Ishikawa (cell line): ENCODE results near the gene SEPTIN3.

ENCODE experiments used
- CEBPB ChIP-seq: IDR thresholded peaks from 2 replicates; pipeline ENCODE4 v1.6.1; 2012
- CREB1 ChIP-seq: IDR thresholded peaks from 2 replicates; pipeline ENCODE4 v1.6.1; 2012; ENCODE audit warnings: low read depth
- EGR1 ChIP-seq: IDR thresholded peaks from 2 replicates; pipeline ENCODE4 v1.6.1; 2012
- EP300 ChIP-seq: IDR thresholded peaks from 2 replicates; pipeline ENCODE4 v1.6.1; 2012; ENCODE audit warnings: borderline replicate concordance
- FOXM1 ChIP-seq: IDR thresholded peaks from 2 replicates; pipeline ENCODE4 v1.6.1; 2012; ENCODE audit warnings: low read depth, borderline replicate concordance
- MAX ChIP-seq: IDR thresholded peaks from 2 replicates; pipeline ENCODE4 v1.6.1; 2012
- NFIC ChIP-seq: IDR thresholded peaks from 2 replicates; pipeline ENCODE4 v1.6.1; 2012
- RAD21 ChIP-seq: IDR thresholded peaks from 2 replicates; pipeline ENCODE4 v1.6.1; 2012; ENCODE audit warnings: low read depth
- REST ChIP-seq: IDR thresholded peaks from 2 replicates; pipeline ENCODE4 v1.6.1; 2012; ENCODE audit warnings: low read depth, mild to moderate bottlenecking
- TAF1 ChIP-seq: IDR thresholded peaks from 2 replicates; pipeline ENCODE4 v1.6.1; 2012; ENCODE audit warnings: low read depth, mild to moderate bottlenecking
- TCF12 ChIP-seq: IDR thresholded peaks from 2 replicates; pipeline ENCODE4 v1.6.1; 2012; ENCODE audit warnings: low read depth
- TEAD4 ChIP-seq: IDR thresholded peaks from 2 replicates; pipeline ENCODE4 v1.6.1; 2012
- USF1 ChIP-seq: IDR thresholded peaks from 2 replicates; pipeline ENCODE4 v1.6.1; 2012
- YY1 ChIP-seq: IDR thresholded peaks from 2 replicates; pipeline ENCODE4 v1.6.1; 2012; ENCODE audit warnings: low read depth
- ZBTB7A ChIP-seq: IDR thresholded peaks from 2 replicates; pipeline ENCODE4 v1.6.1; 2012; ENCODE audit warnings: low read depth

Gene SEPTIN3

GRCh38 chr22:41969110-41969646, at the start of gene SEPTIN3:
Gene SEPTIN3, plus strand, starts transcription at chr22:41969443. Its CDS starts 2,050 bp downstream, at chr22:41971493.
- TF ChIP-seq EGR1 (0 out of 2 replicates have a peak, but pooled peaks have one; percentile 29), TCF12 (no peak)

- no peak for TF ChIP-seq USF1
- no peak for TF ChIP-seq EGR1
- no peak for TF ChIP-seq ZBTB7A
- no peak for TF ChIP-seq RAD21
- TF ChIP-seq FOXM1 = no peak
- no peak for TF ChIP-seq YY1
- TF ChIP-seq NFIC = no peak
- TF ChIP-seq CREB1 = no peak
- no peak for TF ChIP-seq REST
- TF ChIP-seq EP300 = no peak
- TF ChIP-seq TCF12 = no peak
- TF ChIP-seq CEBPB = no peak
- no peak for TF ChIP-seq TAF1
- TF ChIP-seq TEAD4 = no peak
- TF ChIP-seq MAX = no peak
Measured at GRCh38 chr22:41920271-41920976, 48.8 kb upstream of the SEPTIN3 start.

- TF ChIP-seq EGR1 = no peak
- no peak for TF ChIP-seq FOXM1
Measured at GRCh38 chr22:41922328-41922727, 46.9 kb upstream of the SEPTIN3 start.

GRCh38 chr22:41922940-41923594, 46.2 kb upstream of the SEPTIN3 start:
- TF ChIP-seq NFIC (no peak), ZBTB7A (no peak), FOXM1 (no peak), REST (no peak), TAF1 (no peak), TCF12 (no peak), YY1 (no peak), CREB1 (no peak), EP300 (no peak), CEBPB (no peak), RAD21 (no peak), MAX (no peak), TEAD4 (no peak), EGR1 (no peak), USF1 (no peak)

- no peak for TF ChIP-seq NFIC
- no peak for TF ChIP-seq MAX
- no peak for TF ChIP-seq TEAD4
- no peak for TF ChIP-seq TAF1
- TF ChIP-seq REST = no peak
- TF ChIP-seq TCF12 = no peak
- TF ChIP-seq CEBPB = no peak
- no peak for TF ChIP-seq YY1
- no peak for TF ChIP-seq CREB1
Measured at GRCh38 chr22:41923595-41924276, 45.5 kb upstream of the SEPTIN3 start.
